Superior temporal gyrus (tissue), 1 donor: Measurements from ENCODE around the gene OTUD7B.
"Not testable (repeated sequence)": the region's sequence is repeated elsewhere in the genome, so short reads cannot be mapped to it uniquely, and the experiment has no call there.

ENCODE experiments used
- DNase-seq: peaks from one replicate; pipeline ENCODE4 v3.0.0-alpha.2; 2016; ENCODE audit errors: extremely low spot score

The OTUD7B gene

GRCh38 chr1:149949911-149950310, 60.6 kb downstream of the OTUD7B start:
- no peak for DNase-seq

- DNase-seq: peak; percentile 54
Measured at GRCh38 chr1:149945206-149945605, 65.3 kb downstream of the OTUD7B start.

GRCh38 chr1:149942885-149943284, 67.6 kb downstream of the OTUD7B start:
- DNase-seq: no peak

GRCh38 chr1:149942207-149942606, 68.3 kb downstream of the OTUD7B start:
- peak; percentile 54 for DNase-seq

GRCh38 chr1:149940427-149940826, 70.1 kb downstream of the OTUD7B start:
- no peak for DNase-seq

- DNase-seq: not testable (repeated sequence)
Measured at GRCh38 chr1:149938668-149939003, 71.9 kb downstream of the OTUD7B start.

GRCh38 chr1:149937759-149938158, 72.8 kb downstream of the OTUD7B start:
- DNase-seq: no peak

GRCh38 chr1:149936992-149937705, 73.4 kb downstream of the OTUD7B start:
- peak; percentile 59 for DNase-seq

- peak; percentile 59 for DNase-seq
Measured at GRCh38 chr1:149936170-149936991, 74.1 kb downstream of the OTUD7B start, which contains the start of gene MTMR11. TSS of gene MTMR11 (minus strand) at chr1:149936879. CDS start at chr1:149936647, 232 bp downstream.

GRCh38 chr1:149934356-149934755, 76.2 kb downstream of the OTUD7B start:
- no peak for DNase-seq

- no peak for DNase-seq
Measured at GRCh38 chr1:149933208-149933607, 77.3 kb downstream of the OTUD7B start.

GRCh38 chr1:149932474-149932873, 78.1 kb downstream of the OTUD7B start:
- DNase-seq: no peak

GRCh38 chr1:149931212-149931790, 79.2 kb downstream of the OTUD7B start:
- no peak for DNase-seq

- no peak for DNase-seq
Measured at GRCh38 chr1:149929856-149930255, 80.7 kb downstream of the OTUD7B start.

GRCh38 chr1:149928401-149928724, 82.2 kb downstream of the OTUD7B start:
- DNase-seq: no peak

- peak; percentile 97 for DNase-seq
Measured at GRCh38 chr1:149927563-149928400, 82.7 kb downstream of the OTUD7B start, which contains the start of gene SF3B4. TSS of gene SF3B4 (minus strand) at chr1:149927803. CDS start at chr1:149927759, 44 bp downstream.

- no peak for DNase-seq
Measured at GRCh38 chr1:149927056-149927562, 83.4 kb downstream of the OTUD7B start.

- no peak for DNase-seq
Measured at GRCh38 chr1:149926296-149926695, 84.2 kb downstream of the OTUD7B start.

GRCh38 chr1:149925751-149926150, 84.8 kb downstream of the OTUD7B start:
- no peak for DNase-seq

GRCh38 chr1:149925345-149925744, 85.2 kb downstream of the OTUD7B start:
- DNase-seq: no peak

GRCh38 chr1:149923626-149924025, 86.9 kb downstream of the OTUD7B start:
- DNase-seq: no peak
